IPS DF 19.7 (cell line): ENCODE data around the gene BCDIN3D.
"Not testable (repeated sequence)": the region's sequence is repeated elsewhere in the genome, so short reads cannot be mapped to it uniquely, and the experiment has no call there.

Experiments
- DNase-seq: peaks from one replicate; pipeline ENCODE4 v3.0.0-alpha.2; 2013; ENCODE audit warnings: low read depth, low spot score

BCDIN3D gene

DNA sequence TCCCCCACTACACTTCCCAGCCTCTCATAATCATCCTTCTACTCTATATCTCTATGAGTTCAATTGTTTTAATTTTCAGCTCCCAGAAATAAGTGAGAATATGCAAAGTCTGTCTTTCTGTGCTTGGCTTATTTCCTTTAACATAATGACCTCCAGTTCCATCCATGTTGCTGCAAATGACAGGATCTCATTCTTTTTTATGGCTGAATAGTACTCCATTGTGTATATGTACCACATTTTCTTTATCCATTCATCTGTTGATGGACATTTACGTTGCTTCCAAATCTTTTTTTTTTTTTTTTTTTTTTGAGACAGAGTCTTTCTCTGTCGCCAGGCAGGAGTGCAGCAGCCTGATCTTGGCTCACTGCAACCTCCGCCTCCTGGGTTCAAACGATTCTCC, 13.0 kb upstream of the BCDIN3D start:
- DNase-seq: not testable (repeated sequence)

DNA sequence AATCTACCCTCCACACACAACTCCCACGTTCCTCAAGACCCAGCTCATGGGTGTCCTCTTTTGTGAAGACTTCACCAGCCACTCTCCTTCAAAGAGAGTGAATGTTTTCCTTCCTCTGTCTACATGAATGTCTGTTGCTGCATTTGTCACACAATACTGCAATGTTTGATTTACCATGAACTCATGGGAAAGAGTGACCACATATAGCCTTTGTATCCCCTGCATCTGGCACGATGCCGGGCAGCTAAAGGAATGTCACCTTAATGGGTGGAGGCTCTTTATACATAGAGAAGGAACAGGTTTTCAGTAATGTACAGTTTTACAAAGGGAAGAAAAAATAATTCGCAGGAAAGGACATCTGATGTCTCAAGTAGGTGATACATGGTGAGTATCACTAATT, 12.1 kb upstream of the BCDIN3D start:
- DNase-seq: no peak

DNA sequence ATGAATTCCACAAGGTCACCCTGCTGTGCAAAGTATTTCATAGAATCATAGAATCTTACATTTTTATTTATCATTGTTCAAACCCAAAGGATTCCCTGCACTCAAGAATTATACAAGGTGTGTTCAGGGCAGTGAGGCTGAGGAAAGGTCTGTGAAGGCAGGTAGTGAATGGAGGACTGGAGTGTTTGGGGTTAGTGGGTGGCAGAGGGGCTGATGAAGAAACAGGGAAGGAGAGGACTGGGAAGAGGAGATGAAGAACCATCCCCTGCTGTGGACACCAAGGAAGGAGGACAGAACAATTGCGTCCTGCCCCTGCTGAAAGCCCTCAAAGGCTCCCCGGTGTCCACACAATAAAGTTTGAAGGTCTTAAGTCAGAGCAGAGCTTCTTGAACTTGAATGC, 10.8 kb upstream of the BCDIN3D start:
- DNase-seq: no peak

- DNase-seq: no peak
Measured at GRCh38 chr12:49847161-49847560, 4.3 kb upstream of the BCDIN3D start.

GRCh38 chr12:49846032-49846431, 3.1 kb upstream of the BCDIN3D start:
- DNase-seq: no peak

DNA sequence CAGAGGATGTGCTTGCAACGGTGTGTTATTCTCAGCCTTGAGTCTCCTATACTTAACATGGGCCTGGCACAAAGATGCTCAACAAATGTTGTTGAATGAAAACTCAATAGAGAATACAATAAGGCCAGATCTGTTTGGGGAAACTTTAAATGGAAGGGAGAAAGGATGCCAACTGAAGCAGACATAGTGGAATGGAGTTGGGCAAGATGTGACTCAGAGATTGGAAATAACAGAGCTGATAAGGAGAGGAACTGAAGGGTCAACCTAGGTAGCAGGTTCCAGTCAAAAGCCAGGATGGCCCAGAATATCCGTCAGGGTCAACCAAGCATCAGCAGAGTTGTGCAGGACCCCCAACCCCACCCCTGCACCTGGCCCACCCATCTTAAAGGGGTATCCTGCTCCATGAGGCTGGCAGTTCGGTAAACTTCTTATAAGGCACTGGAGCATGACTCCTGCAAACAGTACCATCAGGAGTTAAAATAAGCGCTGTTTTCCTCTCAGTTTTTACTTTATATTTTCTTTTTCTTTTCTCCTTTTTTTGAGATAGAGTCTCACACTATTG, 1.1 kb upstream of the BCDIN3D start:
- DNase-seq: no peak

DNA sequence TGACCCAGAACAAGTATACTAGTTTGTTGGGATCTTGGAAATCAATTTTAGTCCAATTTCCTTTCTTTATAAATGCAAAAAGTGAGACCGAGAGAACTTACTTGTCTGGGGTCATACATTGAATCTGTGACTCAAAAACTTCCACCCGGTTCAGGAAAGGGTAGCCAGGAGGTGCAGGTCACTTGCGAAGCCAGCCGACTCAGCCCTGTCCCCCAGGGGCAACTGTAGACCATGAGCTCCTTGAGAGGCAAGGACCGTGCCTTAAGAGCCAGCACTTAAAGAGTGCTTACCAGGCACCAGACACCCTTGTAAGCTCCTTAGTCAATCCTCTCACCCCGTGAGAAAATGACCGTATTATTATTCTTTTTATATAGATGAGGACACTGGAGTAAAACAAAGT, 505 bp upstream of the BCDIN3D start:
- DNase-seq: no peak

DNA sequence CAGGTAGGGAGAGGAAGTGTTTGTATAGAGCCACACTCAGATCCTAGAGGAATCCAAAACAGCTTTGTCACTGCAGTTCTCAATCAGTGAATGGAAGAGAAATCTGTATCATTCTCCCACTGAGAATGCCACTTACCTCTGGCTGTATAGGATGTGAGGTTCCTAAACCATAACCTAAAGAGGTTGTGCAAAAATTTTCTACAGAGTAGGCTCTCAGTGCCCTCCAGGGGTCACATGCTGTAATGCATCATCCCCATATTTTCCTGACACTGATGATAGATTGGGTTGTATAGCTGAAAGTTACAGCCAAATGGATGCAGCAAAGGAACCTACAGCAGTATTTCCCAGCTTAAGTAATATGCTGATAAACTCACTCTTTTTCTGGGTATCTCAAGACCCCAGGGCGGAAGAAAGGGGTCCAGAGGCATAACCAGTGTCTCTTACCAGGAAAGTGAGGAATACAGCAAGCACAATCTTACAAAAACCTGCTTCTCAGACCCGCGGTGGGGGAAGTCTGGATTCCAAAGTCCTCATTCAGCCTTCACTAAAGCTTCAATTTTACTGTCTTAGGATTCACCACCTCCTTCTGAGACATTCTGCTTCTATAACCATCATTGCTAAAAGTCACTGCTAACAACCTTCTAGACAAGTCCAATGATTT, 3.8 kb downstream of the BCDIN3D start:
- no peak for DNase-seq

DNA sequence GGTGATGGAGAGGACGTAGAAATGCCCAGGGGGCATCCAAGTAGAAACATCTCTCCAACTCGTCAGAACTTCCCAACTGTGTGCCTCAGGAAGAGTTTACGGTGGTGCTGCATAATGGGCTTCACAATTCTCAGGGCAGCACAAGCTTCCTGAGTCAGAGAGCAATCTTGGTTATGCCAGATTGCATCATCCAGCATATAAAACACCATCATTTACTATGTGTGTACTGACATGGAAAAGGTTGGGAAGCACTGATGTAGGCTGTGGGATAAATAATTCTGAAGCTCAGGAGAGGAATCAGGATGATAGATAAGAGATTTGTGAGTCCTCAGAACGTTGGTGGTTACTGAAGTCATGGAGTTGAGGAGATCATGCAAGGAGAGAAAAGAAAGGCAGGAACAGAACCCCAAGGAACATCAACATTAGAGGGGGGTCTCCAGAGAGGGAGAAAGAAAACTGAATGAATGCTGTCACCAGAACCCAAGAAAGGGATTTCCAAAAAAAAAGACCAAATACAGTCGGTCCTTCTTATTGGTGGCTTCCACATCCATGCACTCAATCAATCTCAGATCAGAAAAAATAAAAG, 10.0 kb downstream of the BCDIN3D start:
- DNase-seq: no peak

DNA sequence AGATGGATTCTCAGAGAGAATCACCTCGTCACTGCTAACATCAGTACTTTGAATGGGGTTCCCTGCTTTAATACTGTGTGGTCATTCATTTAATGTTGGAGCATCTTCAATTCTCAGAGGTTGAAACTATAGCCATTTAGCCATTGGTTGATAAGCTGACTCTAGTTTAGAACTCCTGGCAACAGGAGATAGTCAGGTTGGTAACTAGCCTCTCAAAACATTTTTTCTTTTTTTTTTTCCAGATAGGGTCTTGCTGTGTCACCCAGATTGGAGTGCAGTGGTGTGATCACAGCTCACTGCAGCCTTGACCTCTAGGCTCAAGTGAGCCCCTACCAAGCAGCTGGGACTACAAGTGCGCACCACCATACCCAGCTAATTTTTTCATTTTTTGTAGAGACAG, 11.2 kb downstream of the BCDIN3D start:
- no peak for DNase-seq

DNA sequence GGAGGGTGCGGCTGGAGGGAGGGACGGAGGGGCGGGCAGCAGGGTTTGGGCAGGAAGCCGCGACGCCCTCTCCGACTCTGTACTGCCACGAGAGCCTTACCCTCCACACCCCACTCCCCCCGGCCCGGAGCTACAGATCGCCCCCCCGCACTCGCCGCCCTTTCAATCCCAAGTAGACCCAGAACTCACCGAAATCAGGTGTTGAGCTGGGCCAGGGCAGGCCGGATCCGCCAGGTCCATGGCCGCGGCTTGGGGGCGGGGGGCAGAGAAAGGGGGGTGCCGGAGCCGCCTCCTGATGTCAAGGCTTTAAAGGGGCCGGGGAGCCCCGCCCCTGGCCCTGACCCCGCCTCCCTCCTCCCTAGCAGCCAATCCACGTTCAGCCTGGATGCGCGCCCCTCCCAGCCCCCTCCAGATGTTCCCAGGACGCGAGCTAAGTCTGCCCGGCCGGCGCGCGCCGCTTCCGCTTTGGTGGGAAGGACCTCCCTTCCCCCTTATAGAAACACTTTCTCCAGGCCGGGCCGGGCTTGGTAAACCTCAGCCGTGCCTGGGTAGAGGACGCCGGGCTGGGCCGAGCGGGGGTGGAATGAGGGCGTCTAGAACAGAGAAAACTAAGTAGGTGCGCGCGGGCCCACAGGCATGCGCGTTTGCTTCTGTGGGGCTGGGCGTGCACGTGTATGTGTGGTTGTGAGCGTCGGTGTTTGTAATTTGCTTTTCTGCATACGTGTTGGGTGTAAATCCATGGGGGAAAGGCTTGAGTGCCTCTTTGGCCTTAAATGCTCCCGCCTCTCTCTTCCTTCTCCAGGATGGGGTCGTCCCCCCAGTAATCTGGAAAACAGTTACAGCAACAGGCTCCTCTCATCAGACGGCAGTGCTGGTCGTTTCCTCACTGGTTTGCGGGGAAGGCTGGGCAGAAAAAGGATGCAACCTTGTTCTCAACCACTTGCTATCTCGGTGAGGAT, 14.5 kb downstream of the BCDIN3D start, which contains the start of gene NCKAP5L:
Gene NCKAP5L (minus strand): TSS at position 281 of the 959 bp plus-strand sequence. CDS start 24,369 bp downstream, outside the sequence.
- no peak for DNase-seq

DNA sequence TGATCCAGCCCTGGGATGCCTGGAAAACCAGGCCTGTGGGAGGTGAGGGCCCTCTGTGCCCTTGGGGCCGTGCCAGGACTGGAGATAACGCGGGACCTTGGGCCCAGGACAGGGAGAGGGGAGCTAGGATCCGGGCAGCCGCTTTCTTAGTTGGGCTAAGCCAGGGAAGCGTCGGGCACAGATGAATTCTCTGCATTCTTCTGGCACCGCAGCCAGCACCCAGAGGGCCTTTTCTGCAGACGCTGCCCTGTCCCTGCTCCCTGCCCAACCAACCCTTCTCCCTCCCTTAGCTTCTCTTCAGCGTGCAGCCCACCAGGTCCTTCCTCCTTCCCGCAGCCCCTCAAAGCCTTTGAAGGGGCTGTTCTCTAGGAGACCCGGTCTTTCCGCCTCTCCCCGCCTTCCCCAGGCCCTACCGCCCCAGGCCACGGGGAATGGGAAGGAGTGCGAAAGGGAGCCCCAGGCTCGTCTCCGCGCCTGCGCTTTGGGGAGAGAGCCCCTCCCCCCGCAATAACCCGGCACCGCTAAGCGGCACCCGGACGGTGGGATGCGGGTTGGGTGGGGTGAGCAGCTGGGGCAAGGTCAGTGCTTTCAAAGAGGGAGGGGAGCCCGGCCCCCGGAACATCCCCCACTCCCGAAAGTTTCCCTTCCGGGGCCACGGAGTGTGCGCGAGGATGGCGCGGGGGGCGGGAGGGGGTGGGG, 15.4 kb downstream of the BCDIN3D start:
- no peak for DNase-seq

- no peak for DNase-seq
Measured at GRCh38 chr12:49827051-49827400, 15.9 kb downstream of the BCDIN3D start.

DNA sequence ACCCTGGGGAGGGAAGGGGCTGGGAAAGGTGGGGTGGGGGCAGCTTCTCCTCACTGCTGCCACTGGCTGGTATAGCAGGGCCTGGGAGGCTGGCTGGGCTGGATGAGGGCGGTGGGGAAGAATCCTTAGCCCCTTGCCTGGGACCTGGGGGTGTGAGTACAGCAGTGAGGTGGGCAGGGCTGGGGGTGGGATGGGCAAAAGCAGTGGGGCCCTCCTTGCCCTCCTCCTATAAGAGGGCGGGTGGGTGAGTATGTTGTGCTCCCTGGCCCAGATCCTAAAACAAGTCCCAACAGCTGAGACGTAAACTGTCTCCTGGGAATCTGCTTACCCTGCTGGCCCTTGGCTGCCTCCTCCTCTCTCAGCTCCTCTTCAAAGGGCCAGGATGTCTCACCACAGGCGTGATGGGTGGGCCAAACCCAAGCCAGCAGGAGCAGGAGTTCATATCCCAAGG, 16.9 kb downstream of the BCDIN3D start:
- no peak for DNase-seq

DNA sequence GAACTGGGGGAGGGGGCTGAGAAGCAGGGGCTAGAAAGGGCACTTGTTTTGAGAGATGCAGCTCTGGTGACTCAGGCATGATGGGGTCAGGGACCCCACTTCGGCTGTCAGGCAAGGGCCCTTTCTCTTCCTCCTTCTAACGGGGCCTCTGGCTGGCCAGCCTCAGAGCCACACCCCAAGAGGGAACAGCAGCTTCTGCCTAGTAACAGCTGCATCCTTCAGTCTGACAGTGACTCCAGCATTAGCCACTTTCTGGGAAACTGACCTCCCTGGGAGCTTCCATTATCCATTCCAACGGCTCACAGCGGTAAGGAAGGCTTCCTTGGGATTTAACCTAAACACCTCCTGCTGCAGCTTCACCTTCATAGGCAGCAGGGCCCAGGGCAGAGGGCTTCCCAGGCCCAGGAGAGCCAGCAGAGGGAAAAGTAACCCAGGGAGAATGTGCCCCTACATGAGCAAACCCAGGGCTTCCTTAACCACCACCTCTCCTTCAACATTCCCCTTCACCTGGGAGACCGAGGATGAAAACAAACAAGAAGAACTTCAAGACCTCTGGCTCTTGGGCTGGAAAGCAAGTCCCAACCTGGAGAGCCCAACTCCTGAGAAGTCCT, 17.4 kb downstream of the BCDIN3D start:
- DNase-seq: no peak

DNA sequence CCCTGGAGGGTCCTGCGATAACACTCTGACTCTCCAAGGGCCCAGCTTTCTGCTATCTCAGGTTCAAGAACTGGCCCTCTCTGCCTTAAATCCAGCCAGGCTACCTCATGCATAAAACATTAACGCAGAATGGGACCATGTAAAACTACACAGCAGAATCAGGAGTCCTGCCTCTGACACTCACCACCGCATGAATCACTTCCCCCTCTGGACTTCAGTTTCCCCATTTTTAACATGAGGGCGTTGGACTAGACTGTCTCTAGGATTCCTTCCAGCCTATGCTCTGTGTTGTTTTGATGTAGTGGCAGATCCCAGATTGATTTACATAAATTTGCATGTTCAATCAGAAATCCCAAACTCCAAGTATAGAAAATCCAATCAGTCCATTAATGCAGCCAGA, 18.0 kb downstream of the BCDIN3D start:
- no peak for DNase-seq

DNA sequence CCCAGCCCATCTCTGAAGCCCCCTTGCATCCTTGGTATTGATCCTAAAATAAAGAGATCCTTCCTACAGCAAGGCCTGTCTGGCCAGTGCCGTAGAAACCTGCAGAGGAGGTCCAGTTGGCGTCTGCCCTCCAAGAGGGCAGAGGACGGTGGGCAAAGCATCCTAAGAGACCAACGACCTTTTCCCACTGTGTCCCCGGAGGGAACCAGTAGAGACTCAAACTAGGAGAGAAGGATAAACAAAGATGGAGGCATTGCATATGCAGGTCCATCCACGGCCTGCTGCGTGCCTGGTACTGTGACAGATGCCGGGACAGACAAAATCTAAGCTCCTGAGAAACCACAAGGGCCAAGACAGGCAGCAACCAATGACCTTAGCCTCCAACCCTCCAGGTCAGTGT, 18.5 kb downstream of the BCDIN3D start:
- DNase-seq: no peak

- no peak for DNase-seq
Measured at GRCh38 chr12:49823951-49824350, 19.0 kb downstream of the BCDIN3D start.

- DNase-seq: no peak
Measured at GRCh38 chr12:49823350-49823749, 19.6 kb downstream of the BCDIN3D start.

GRCh38 chr12:49821373-49822287, 21.3 kb downstream of the BCDIN3D start:
- no peak for DNase-seq
